Heart left ventricle (tissue), 13 donors: ENCODE measurements around the gene DOHH.

Experiments
- POLR2A ChIP-seq, 2 donors: fragments of 450-650 bp; IDR thresholded peaks; one replicate each; pipeline ENCODE4 v1.6.1; 2017; ENCODE audit warnings: antibody characterized with exemption in 2 of 2, mild to moderate bottlenecking in 2 of 2, moderate library complexity in 2 of 2
- TF ChIP-seq, protein P1 (sequence below), 12 donors: fragments of 200-600 bp; sonication (generic) in 4 of 12; IDR thresholded peaks; one replicate each; pipeline versions ENCODE4 v1.5.0 to v1.8.0; 2018 to 2022; ENCODE audit warnings: antibody characterized with exemption in 12 of 12, mild to moderate bottlenecking in 5 of 12
- donor health status: ischemic (EF 13 %, LVEDD 7.1; RV severe dilation, severe dysfunction).
- donor health status: DM: no; HTN: yes; CAD: no.
- donor health status: DM: no; HTN: no; CAD: no.
- donor health status: ischemic (EF 25% LVEDD 6.9; RV normal size, moderate dysfunction).
- donor health status: ischemic (EF 25% LVEDD 5.7; RV mildly dilated, moderate dysfunction).
- donor health status: ischemic (EF 35%, LVEDD 5.7; RV mildly dilated, moderate dysfunction).
- donor health status: nonischemic (EF 11% LVEDD 7.7; RV severe dilation, severe dysfunction).
- donor health status: DM: yes; HTN: yes; CAD: no.
- donor health status: PGD.
- donor health status: ischemic (EF 29% LVEDD 5.4; RV normal size, mild dysfunction).
- donor health status: nonischemic (EF 23%, LVEDD 6.1; RV moderate dilation, normal function).

DNA sequence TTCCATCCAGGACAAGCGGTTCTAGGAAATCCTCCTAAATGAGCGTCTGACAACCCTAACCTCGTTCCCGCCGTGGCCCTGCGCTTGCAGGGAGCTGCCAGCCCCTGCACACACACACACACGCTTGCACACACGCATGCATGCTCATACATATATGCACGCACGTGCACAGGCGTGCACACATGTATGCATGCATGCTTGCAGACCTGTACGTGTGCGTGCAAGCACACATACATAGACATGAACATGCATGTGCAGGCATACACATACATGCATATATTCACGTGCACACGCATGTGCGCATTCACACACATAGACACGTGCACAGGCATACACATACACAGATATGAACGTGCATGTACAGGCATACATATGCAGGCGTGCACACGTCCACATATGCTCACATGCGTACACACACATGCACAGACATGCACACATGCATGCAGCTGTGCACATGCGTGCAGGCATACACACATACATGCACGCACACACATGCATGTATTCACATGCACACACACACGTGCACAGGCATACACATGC is 55.7 kb downstream of the DOHH start:
- TF ChIP-seq, protein P1, sequence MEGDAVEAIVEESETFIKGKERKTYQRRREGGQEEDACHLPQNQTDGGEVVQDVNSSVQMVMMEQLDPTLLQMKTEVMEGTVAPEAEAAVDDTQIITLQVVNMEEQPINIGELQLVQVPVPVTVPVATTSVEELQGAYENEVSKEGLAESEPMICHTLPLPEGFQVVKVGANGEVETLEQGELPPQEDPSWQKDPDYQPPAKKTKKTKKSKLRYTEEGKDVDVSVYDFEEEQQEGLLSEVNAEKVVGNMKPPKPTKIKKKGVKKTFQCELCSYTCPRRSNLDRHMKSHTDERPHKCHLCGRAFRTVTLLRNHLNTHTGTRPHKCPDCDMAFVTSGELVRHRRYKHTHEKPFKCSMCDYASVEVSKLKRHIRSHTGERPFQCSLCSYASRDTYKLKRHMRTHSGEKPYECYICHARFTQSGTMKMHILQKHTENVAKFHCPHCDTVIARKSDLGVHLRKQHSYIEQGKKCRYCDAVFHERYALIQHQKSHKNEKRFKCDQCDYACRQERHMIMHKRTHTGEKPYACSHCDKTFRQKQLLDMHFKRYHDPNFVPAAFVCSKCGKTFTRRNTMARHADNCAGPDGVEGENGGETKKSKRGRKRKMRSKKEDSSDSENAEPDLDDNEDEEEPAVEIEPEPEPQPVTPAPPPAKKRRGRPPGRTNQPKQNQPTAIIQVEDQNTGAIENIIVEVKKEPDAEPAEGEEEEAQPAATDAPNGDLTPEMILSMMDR (IDR thresholded peaks at IDR 0.05) = no peak
- TF ChIP-seq POLR2A (IDR thresholded peaks at IDR 0.05) = no peak
